OCI-LY3 (cell line): ENCODE data around the gene FNIP2.
A peak's percentile ranks its signal among the peaks of the same experiment; 100 is the strongest.

ENCODE experiments used
- H2AFZ ChIP-seq: fragments of 200-600, 300-600 bp; shearing (Covaris generic); 2 replicates; pipeline ENCODE4 v1.6.0; 2014; ENCODE audit warnings: antibody characterized with exemption, low read depth, low read length
- H3K27ac ChIP-seq: fragments of 200-600, 300-600 bp; sonication (generic); 2 replicates; pipeline ENCODE4 v1.5.1; 2014; ENCODE audit warnings: mild to moderate bottlenecking, low read length, moderate library complexity, mixed read lengths
- H3K27me3 ChIP-seq: fragments of 200-600, 300-600 bp; sonication (generic); 2 replicates; pipeline ENCODE4 v1.6.1; 2014; ENCODE audit warnings: low read depth, low read length, mixed read lengths
- H3K36me3 ChIP-seq: fragments of 200-600, 300-600 bp; sonication (generic); replicated peaks from 2 replicates; pipeline ENCODE3; 2014; ENCODE audit warnings: low read depth, low read length, mixed read lengths
- H3K4me1 ChIP-seq: fragments of 300-600, 200-600 bp; sonication (generic); 2 replicates; pipeline ENCODE4 v1.6.1; 2014; ENCODE audit warnings: low read length, mixed read lengths
- H3K4me2 ChIP-seq: fragments of 200-600, 300-600 bp; sonication (generic); 2 replicates; pipeline ENCODE4 v1.6.1; 2014; ENCODE audit warnings: low read length, mixed read lengths
- H3K4me3 ChIP-seq: fragments of 300-600, 200-600 bp; sonication (generic); 2 replicates; pipeline ENCODE4 v1.5.1; 2014; ENCODE audit warnings: antibody characterized with exemption, mild to moderate bottlenecking, low read length, moderate library complexity
- H3K79me2 ChIP-seq: fragments of 300-600, 200-600 bp; shearing (Covaris generic); 2 replicates; pipeline ENCODE4 v1.6.1; 2014; ENCODE audit warnings: mild to moderate bottlenecking, low read length, mixed read lengths
- H3K9ac ChIP-seq: fragments of 300-600, 200-600 bp; shearing (Covaris generic); 2 replicates; pipeline ENCODE4 v1.6.0; 2014; ENCODE audit warnings: mild to moderate bottlenecking, low read length, moderate library complexity
- H3K9me3 ChIP-seq: fragments of 200-600, 300-600 bp; shearing (Covaris generic); 2 replicates; pipeline ENCODE4 v1.6.1; 2014; ENCODE audit warnings: low read length, mixed read lengths; ENCODE audit not compliant: insufficient read depth
- H4K20me1 ChIP-seq: fragments of 200-600, 300-600 bp; sonication (generic); 2 replicates; pipeline ENCODE4 v1.6.1; 2016; ENCODE audit warnings: low read length, mixed read lengths; ENCODE audit not compliant: insufficient read depth
- CTCF ChIP-seq: fragments of 200-600, 300-600 bp; sonication (generic); IDR thresholded peaks from 2 replicates; pipeline ENCODE4 v1.5.1; 2014; ENCODE audit warnings: antibody characterized with exemption, low read length, low read depth
- EZH2phosphoT487 ChIP-seq: fragments of 200-600 bp; shearing (Covaris generic); IDR thresholded peaks from 2 replicates; pipeline ENCODE4 v1.6.1; 2018; ENCODE audit warnings: antibody characterized with exemption, mixed run types, low read depth

Gene FNIP2

GRCh38 chr4:158812133-158812532, 43.3 kb downstream of the FNIP2 start:
- Histone ChIP-seq H4K20me1 (peaks cover 41% of the 10 kb centered on the region), H3K79me2 (no peaks in the 10 kb centered on the region), H3K36me3 (no peaks in the 10 kb centered on the region), H3K9ac (no peak overlapping the region), H3K4me2 (peak overlapping the region; percentile 54), H3K9me3 (no peaks in the 10 kb centered on the region), H3K27ac (no peak overlapping the region), H2AFZ (no peak overlapping the region), H3K27me3 (peaks cover 91% of the 10 kb centered on the region), H3K4me3 (peak overlapping the region; percentile 24; the same call in 1 of the 2 replicates), H3K4me1 (peaks cover 30% of the 10 kb centered on the region)
- no peak for TF ChIP-seq CTCF
- no peak for TF ChIP-seq EZH2phosphoT487

GRCh38 chr4:158812543-158812942, 43.7 kb downstream of the FNIP2 start:
- no peak overlapping the region for H3K4me2 ChIP-seq
- H3K79me2 ChIP-seq: no peaks in the 10 kb centered on the region
- no peaks in the 10 kb centered on the region for H3K36me3 ChIP-seq
- H3K4me1 ChIP-seq: peaks cover 30% of the 10 kb centered on the region
- H3K27ac ChIP-seq: no peak overlapping the region
- TF ChIP-seq EZH2phosphoT487: no peak
- no peak for TF ChIP-seq CTCF
- H4K20me1 ChIP-seq: peaks cover 41% of the 10 kb centered on the region
- no peak overlapping the region for H3K9ac ChIP-seq
- peaks cover 91% of the 10 kb centered on the region for H3K27me3 ChIP-seq
- H3K4me3 ChIP-seq: no peak overlapping the region
- no peaks in the 10 kb centered on the region for H3K9me3 ChIP-seq
- no peak overlapping the region for H2AFZ ChIP-seq

- no peak overlapping the region for H3K9ac ChIP-seq
- peaks cover 91% of the 10 kb centered on the region for H3K27me3 ChIP-seq
- H2AFZ ChIP-seq: no peak overlapping the region
- no peaks in the 10 kb centered on the region for H3K9me3 ChIP-seq
- no peaks in the 10 kb centered on the region for H3K36me3 ChIP-seq
- peaks cover 30% of the 10 kb centered on the region for H3K4me1 ChIP-seq
- H3K4me2 ChIP-seq: no peak overlapping the region
- no peak for TF ChIP-seq EZH2phosphoT487
- no peak for TF ChIP-seq CTCF
- no peaks in the 10 kb centered on the region for H3K79me2 ChIP-seq
- no peak overlapping the region for H3K27ac ChIP-seq
- H3K4me3 ChIP-seq: no peak overlapping the region
- H4K20me1 ChIP-seq: peaks cover 35% of the 10 kb centered on the region
Measured at GRCh38 chr4:158813113-158813512, 44.3 kb downstream of the FNIP2 start.

- TF ChIP-seq CTCF (no peak), EZH2phosphoT487 (no peak)
Measured at GRCh38 chr4:158814207-158814606, 45.4 kb downstream of the FNIP2 start.

More at GRCh38 chr4:158814207-158814606, 45.4 kb downstream of the FNIP2 start:
- Histone ChIP-seq H3K79me2 (no peaks in the 10 kb centered on the region), H3K36me3 (no peaks in the 10 kb centered on the region), H4K20me1 (peaks cover 24% of the 10 kb centered on the region), H3K9ac (no peak overlapping the region), H3K27ac (no peak overlapping the region), H3K27me3 (peaks cover 91% of the 10 kb centered on the region), H2AFZ (no peak overlapping the region), H3K9me3 (no peaks in the 10 kb centered on the region), H3K4me3 (no peak overlapping the region), H3K4me1 (peaks cover 22% of the 10 kb centered on the region), H3K4me2 (no peak overlapping the region)
